Hepatocyte (in vitro differentiated cells): ENCODE data around the gene CCL20.

Source experiments
- CTCF ChIP-seq: fragments of 200-600 bp; sonication (generic); IDR thresholded peaks from 2 replicates; pipeline ENCODE4 v1.5.1; 2016; ENCODE audit warnings: antibody characterized with exemption, mild to moderate bottlenecking; ENCODE audit not compliant: poor library complexity
- EZH2 ChIP-seq: fragments of 200-600 bp; sonication (generic); IDR thresholded peaks from 2 replicates; pipeline ENCODE4 v1.6.1; 2016; ENCODE audit warnings: antibody characterized with exemption, mild to moderate bottlenecking, borderline replicate concordance

GRCh38 chr2:227766373-227766883 is 47.2 kb upstream of the CCL20 start:
- TF ChIP-seq CTCF = peak; percentile 95
- no peak for TF ChIP-seq EZH2
